Esophagus muscularis mucosa (tissue), 3 donors: ENCODE results near the gene MVB12B.

Source experiments
- CTCF ChIP-seq, 3 experiments: fragments of 200-600 bp in 2 of 3; fragments of 450-650 bp in 1 of 3; sonication (generic) in 2 of 3; IDR thresholded peaks; one replicate each; pipeline ENCODE4 v1.5.1; 2017 to 2019; ENCODE audit warnings: antibody characterized with exemption in 3 of 3, mild to moderate bottlenecking in 2 of 3, moderate library complexity in 1 of 3
- EP300 ChIP-seq: sonication (generic); formaldehyde crosslinking; IDR thresholded peaks from one replicate; pipeline ENCODE4 v1.6.1; 2017; ENCODE audit warnings: antibody characterized with exemption

GRCh38 chr9:126504086-126504976 is 177.7 kb downstream of the MVB12B start:
- TF ChIP-seq CTCF (IDR thresholded peaks at IDR 0.05) (no peak), EP300 (no peak)
